Activated T-cell treated with anti-CD3 and anti-CD28 coated beads, Interleukin-2, amount 50 U/mL, for 48 hours (primary cell): ENCODE results near the gene ESRRG.

Experiments used
- DNase-seq, 2 experiments: peaks; one replicate each; pipeline ENCODE4 v3.0.0-alpha.2; 2020

Gene ESRRG

GRCh38 chr1:216499581-216500272 is 223.5 kb downstream of the ESRRG start:
- no peak for DNase-seq

DNA sequence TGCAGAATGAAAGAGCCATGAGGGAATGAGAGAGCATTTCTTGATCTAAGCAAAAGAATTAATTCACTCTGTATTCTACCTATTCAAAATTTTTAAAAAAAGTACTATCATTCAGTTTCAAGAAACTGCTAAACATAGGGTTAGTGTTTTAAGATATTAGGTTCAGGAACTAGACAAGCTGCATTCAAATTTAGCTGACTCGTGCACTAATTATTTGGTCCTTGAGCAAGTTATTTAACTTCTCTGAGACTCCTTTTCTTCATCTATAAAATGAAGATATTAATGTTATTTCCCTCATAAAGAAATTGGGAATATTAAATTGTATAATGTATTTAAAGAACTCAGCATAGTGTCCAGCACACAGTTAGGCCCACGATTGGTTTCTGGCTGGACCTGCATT is 225.0 kb downstream of the ESRRG start:
- DNase-seq = no peak

DNA sequence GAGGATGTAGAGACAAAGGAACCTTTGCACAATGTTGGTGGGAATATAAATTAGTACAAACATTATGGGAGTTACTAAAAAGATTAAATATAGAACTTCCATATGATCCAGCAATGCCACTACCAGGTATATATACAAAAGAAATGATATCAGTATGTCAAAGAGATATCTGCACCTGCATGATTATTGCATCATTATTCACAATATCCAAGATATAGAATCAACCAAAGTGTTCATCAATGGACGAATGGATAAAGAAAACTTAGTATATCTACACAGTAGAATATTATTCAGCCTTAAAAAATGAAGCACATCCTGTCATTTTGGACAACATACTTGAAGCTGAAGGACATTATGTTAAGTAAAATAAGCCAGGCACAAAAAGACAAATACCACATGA is 238.2 kb downstream of the ESRRG start:
- no peak for DNase-seq

DNA sequence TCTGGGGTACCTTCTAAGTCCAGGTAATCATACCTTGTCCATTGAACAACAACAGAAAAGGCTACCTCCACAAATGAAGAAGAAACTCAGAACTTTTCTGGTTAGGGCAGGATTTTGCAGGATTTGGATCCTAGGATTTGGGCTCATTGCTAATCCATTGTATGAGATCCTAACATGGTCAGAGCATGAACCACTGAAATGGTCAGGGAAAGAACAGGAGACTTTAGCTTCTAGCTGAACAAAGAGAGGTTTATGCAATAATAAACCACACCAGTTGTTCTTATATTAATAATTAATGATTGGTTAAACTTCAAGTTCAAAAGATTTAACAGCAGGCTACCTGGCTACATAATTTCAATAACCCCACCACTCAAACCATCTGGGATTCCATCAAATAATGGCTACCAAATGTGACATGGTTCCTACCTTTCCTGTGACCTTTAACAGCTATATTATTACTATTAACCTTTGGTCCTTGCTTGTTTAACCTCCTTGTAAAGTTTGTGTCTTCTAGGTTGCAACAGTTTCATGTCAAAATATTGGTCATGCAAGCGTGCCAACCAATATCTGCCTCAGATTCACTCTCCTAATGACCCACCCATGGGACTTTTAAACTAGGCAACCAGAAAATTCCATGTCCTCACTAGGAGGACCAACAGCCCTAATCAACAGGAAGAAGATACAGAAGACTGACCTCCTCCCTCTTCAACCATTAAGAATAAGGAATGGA is 239.4 kb downstream of the ESRRG start:
- DNase-seq = no peak

DNA sequence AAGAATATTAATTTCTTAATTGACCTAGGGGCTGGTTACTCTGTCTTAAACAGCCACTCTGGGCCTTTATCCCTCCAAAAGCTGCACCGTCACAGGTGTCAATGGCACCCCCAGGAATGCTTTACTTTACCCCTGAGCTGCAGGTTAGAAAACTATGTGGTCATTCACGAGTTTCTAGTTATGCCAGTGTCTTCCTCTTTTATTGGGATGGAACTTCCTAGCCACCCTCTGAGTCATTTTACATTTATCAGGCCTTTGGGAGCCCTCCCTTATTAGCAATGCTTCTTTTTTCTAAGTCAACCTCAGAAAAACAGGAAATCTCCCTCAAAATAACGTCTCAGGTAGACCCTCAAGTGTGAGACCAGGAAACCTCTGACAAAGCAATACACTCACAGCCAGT is 240.6 kb downstream of the ESRRG start:
- no peak for DNase-seq

DNA sequence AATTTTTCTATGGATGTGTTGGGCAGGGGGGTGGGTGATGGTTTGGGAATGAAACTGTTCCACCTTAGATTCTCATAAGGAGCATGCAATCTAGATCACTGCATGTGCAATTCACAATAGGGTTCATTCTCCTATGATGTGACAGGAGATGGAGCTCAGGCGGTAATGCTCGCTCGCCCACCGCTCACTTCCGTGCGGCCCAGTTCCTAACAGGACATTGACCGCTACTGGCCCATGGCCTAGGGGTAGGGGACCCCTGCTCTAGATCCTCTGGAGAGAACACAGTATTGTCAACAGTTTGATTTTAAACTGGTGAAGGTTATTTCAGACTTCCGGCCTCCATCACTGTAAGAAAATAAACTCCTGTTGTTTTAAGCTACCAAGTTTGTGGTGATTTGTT is 245.0 kb downstream of the ESRRG start:
- no peak for DNase-seq

DNA sequence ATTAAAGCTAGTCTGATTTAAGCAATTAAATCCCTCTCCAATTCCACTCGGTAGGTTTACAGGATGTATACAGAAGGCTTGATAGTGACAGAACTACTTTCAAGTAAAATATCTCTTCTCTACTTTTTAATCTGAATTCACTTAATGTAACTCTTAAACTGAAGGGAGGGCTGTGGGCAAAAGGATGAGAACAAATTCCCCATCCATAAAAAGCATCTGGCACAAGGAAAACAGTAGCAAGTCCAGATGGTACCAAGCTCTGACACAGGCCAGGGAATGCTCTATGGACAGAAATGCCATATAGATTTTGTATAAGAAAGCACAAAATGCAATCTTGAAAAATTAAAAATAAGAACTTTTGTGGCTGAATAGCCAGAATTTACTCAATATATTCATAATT is 246.9 kb downstream of the ESRRG start:
- no peak for DNase-seq

DNA sequence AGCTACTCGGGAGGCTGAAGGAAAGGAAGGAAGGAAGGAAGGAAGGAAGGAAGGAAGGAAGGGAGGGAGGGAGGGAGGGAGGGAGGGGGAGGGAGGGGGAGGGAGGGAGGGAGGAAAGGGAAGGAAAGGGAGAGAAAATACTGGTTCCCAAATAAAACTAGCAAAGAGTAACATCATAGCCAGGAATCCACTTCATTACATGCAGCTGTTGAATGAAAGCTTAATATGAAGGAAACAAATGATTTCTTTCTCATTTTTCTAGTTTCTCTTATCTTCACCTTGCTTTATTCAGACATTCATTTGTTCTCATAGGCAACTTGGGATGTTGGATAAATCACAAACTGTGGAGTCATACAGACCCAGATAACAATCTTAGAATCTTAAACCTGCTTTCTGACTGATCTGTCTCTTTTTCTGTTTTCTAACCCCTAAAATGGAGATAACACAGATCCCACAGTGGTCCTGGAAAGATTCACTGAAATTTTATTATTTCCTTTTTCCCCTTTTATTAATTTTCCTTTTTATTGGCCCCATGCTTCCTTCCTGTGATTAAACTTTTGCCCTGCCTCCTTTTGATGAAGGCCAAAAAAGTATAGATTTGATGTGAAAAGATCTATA is 247.5 kb downstream of the ESRRG start:
- DNase-seq = no peak

DNA sequence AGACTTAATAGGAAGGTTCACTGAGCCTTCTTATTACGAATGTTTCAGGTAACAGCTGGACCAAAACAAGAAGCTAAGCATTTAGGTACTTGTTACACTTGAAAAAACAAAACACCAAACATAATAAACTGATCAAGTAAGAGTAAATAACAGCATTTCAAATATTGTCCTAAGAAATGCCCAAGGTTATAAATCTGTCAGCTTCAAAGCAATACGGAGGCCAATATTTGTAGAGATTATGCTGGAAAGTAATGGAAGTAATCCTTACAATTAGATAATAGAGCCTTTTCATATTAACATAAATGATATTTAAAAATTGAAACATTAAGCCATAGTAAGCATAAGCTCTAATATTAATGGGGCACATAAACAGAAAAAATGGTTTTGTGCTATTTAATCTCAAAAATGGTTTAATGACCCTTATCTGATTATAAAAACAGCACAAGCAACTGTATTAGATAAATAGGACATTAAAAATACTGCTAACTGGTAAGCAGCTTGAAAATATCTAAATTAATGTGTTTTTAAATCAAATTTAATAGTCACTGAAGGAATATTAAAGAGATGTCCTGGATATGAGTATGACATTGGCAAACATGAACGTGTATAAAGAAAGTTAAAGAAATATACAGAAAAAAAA is 256.9 kb downstream of the ESRRG start:
- DNase-seq = no peak

GRCh38 chr1:216464489-216464888 is 258.7 kb downstream of the ESRRG start:
- DNase-seq = no peak

- no peak for DNase-seq
Observed at GRCh38 chr1:216462066-216462775, 261.0 kb downstream of the ESRRG start.

- DNase-seq = no peak
Observed at GRCh38 chr1:216461466-216461865, 261.8 kb downstream of the ESRRG start.

GRCh38 chr1:216459651-216460207 is 263.5 kb downstream of the ESRRG start:
- no peak for DNase-seq

DNA sequence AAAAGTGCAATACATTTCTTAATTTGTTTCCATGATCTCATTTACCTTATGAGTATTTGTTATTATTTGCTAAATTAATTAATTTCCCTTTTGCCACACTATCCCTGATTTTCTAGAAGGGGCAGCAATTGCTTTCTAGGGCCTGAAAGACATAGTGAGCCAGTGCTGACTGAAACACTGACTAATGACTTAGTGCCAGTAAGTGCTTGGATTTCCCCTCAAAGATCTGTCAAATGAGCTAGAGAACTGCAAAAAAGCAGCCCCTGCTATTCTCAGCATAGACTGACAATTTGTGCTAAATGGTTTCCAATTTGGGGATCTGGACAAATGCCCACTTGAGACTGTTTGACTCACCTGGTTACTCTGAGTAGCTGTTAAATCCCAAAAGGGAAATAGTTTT is 264.4 kb downstream of the ESRRG start:
- DNase-seq = no peak

- no peak for DNase-seq
Observed at GRCh38 chr1:216457356-216457755, 265.9 kb downstream of the ESRRG start.

GRCh38 chr1:216456682-216457081 is 266.5 kb downstream of the ESRRG start:
- no peak for DNase-seq

DNA sequence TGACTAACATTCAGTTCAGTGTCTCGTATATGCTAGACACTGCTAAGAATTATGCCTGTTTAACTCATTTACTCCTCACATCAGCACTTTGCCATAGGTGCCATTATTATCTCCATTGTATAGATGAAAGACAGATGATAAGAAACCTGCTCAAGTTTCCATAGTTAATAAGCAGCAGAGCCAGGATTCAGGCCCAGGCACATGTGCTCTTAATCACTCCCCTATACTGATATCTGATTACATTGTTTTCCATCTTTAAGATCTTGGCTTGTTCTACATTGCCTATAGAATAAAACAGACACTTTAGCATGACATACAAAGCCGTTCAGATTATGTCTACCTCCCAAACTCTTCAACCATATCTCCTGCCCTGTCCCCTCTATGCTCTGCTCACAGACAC is 269.5 kb downstream of the ESRRG start:
- no peak for DNase-seq
